ENCODE measurements around the gene TBC1D22B. TPM values are rescaled to one million over a fixed set of nuclear protein-coding genes. Genes with fewer than 3 reads are reported as not detected.
A peak's percentile ranks its signal among the peaks of the same experiment; 100 is the strongest.

Gene TBC1D22B
- total and polyA plus RNA-seq, 2 experiments from 2014 or later: 9.1 to 19.9 TPM

- Mint-ChIP-seq H3K36me3 (ENCODE audit: low read depth) (no peaks in the 10 kb centered on the region), H3K27me3 (ENCODE audit: insufficient read depth, low read depth, poor library complexity) (peaks cover 3% of the 10 kb centered on the region), H3K27ac (no peak overlapping the region), H3K4me1 (peaks cover 20% of the 10 kb centered on the region), H3K4me3 (no peak overlapping the region), H3K9me3 (no peaks in the 10 kb centered on the region)
- Histone ChIP-seq H3K9me2 (ENCODE audit: insufficient read depth) (no peaks in the 10 kb centered on the region), H3K27ac (ENCODE audit: low read depth) (no peak overlapping the region), H3F3A (replicated peaks; ENCODE audit: low read depth) (no peaks in the 10 kb centered on the region), H3K27me3 (ENCODE audit: insufficient read depth) (no peaks in the 10 kb centered on the region), H2AFZ (no peak overlapping the region), H3K4me1 (ENCODE audit: insufficient read depth) (peaks cover 11% of the 10 kb centered on the region; the same call in 1 of the 2 replicates), H3K79me2 (replicated peaks; ENCODE audit: insufficient read depth) (peaks cover 5% of the 10 kb centered on the region), H4K20me1 (replicated peaks; ENCODE audit: insufficient read depth) (no peaks in the 10 kb centered on the region), H3K4me3 (no peak overlapping the region), H3K36me3 (ENCODE audit: insufficient read depth) (no peaks in the 10 kb centered on the region), H3K4me2 (no peak overlapping the region)
- no peak for DNase-seq (ENCODE audit: low spot score)
- ATAC-seq: no peak
- TF ChIP-seq ETS1 (IDR thresholded peaks at IDR 0.05) (no peak), POLR2AphosphoS5 (IDR thresholded peaks at IDR 0.05; ENCODE audit: low read depth) (no peak), EZH2 (IDR thresholded peaks at IDR 0.05; ENCODE audit: low read depth, unreplicated experiment) (no peak), ZNF114 (CRISPR knock-in tag; IDR thresholded peaks at IDR 0.05) (no peak), NANOG (IDR thresholded peaks at IDR 0.05; ENCODE audit: borderline replicate concordance) (no peak), STAT1 (IDR thresholded peaks at IDR 0.05; ENCODE audit: unreplicated experiment) (no peak)
Observed at GRCh38 chr6:37253486-37254007, 4.0 kb upstream of the TBC1D22B start.

- no peaks in the 10 kb centered on the region for H3K9me3 Mint-ChIP-seq
- H3K27ac Mint-ChIP-seq: no peak overlapping the region
- DNase-seq (ENCODE audit: low spot score) (peak; percentile 22), ATAC-seq (no peak)
- Histone ChIP-seq H4K20me1 (replicated peaks; ENCODE audit: insufficient read depth) (no peaks in the 10 kb centered on the region), H3F3A (replicated peaks; ENCODE audit: low read depth) (no peaks in the 10 kb centered on the region), H2AFZ (no peak overlapping the region), H3K27ac (ENCODE audit: low read depth) (no peak overlapping the region), H3K4me1 (ENCODE audit: insufficient read depth) (peaks cover 22% of the 10 kb centered on the region; the same call in 1 of the 2 replicates), H3K4me2 (no peak overlapping the region), H3K79me2 (replicated peaks; ENCODE audit: insufficient read depth) (peaks cover 18% of the 10 kb centered on the region), H3K4me3 (no peak overlapping the region), H3K9me2 (ENCODE audit: insufficient read depth) (no peaks in the 10 kb centered on the region), H3K36me3 (ENCODE audit: insufficient read depth) (no peaks in the 10 kb centered on the region), H3K27me3 (ENCODE audit: insufficient read depth) (no peaks in the 10 kb centered on the region)
- TF ChIP-seq NANOG (IDR thresholded peaks at IDR 0.05; ENCODE audit: borderline replicate concordance): no peak
- TF ChIP-seq POLR2AphosphoS5 (IDR thresholded peaks at IDR 0.05; ENCODE audit: low read depth): no peak
- no peak for TF ChIP-seq ZNF462 (CRISPR knock-in tag; IDR thresholded peaks at IDR 0.05)
- no peak for TF ChIP-seq ZNF114 (CRISPR knock-in tag; IDR thresholded peaks at IDR 0.05)
- no peaks in the 10 kb centered on the region for H3K36me3 Mint-ChIP-seq (ENCODE audit: low read depth)
- peaks cover 6% of the 10 kb centered on the region for H3K27me3 Mint-ChIP-seq (ENCODE audit: insufficient read depth, low read depth, poor library complexity)
- no peak overlapping the region for H3K4me3 Mint-ChIP-seq
- peaks cover 28% of the 10 kb centered on the region for H3K4me1 Mint-ChIP-seq
Observed at GRCh38 chr6:37254881-37255280, 2.7 kb upstream of the TBC1D22B start.
